ENCODE measurements around the gene IFNLR1. TPM values are rescaled to one million over a fixed set of nuclear protein-coding genes. Genes with fewer than 3 reads are reported as not detected.

The IFNLR1 gene
- total and polyA plus RNA-seq, 12 donors: 1.8 to 11.5 (median 3.9) TPM

- no peaks in the 10 kb centered on the region for H3K36me3 ChIP-seq (replicated peaks in 1 of 2)
- no peak overlapping the region for H3K4me3 ChIP-seq
- DNase-seq: no peak
- no peak for TF ChIP-seq POLR2A (IDR thresholded peaks at IDR 0.05)
- no peak for TF ChIP-seq CTCF (IDR thresholded peaks at IDR 0.05)
- no peak overlapping the region for H3K27ac ChIP-seq
- H3K4me1 ChIP-seq (replicated peaks in 1 of 2): no peaks in the 10 kb centered on the region
- no peaks in the 10 kb centered on the region for H3K27me3 ChIP-seq
- no peaks in the 10 kb centered on the region for H3K9me3 ChIP-seq (replicated peaks in 1 of 3)
- 69 to 88% (median 78%) methylated on average over 6 to 12 of the region's 12 CpGs for WGBS, 4 donors
- intact Hi-C loops (cut with DNase I): loop anchor here in 1 of 2 donors (10.0 kb wide), 1 partner anchor 429 kb away; no protein-coding TSS in a partner anchor
These were observed 19.0 kb upstream of the IFNLR1 start for GRCh38 chr1:24206083-24206464.

- Histone ChIP-seq H3K4me1 (replicated peaks in 1 of 2) (no peaks in the 10 kb centered on the region), H3K27me3 (no peaks in the 10 kb centered on the region), H3K36me3 (replicated peaks in 1 of 2) (no peaks in the 10 kb centered on the region), H3K9me3 (replicated peaks in 1 of 3) (no peaks in the 10 kb centered on the region), H3K4me3 (no peak overlapping the region), H3K27ac (no peak overlapping the region)
- WGBS, 4 donors: 67 to 75% (median 67%) methylated on average over 6 to 8 of the region's 8 CpGs
- intact Hi-C loops (cut with DNase I): loop anchor here in 1 of 2 donors (10.0 kb wide), 1 partner anchor 429 kb away; no protein-coding TSS in a partner anchor
- TF ChIP-seq CTCF (IDR thresholded peaks at IDR 0.05): no peak
- TF ChIP-seq POLR2A (IDR thresholded peaks at IDR 0.05): no peak
- no peak for DNase-seq
These were observed 18.4 kb upstream of the IFNLR1 start for GRCh38 chr1:24205345-24206082.

GRCh38 chr1:24204116-24204515 is 17.0 kb upstream of the IFNLR1 start:
- intact Hi-C loops (cut with DNase I): loop anchor here (5.0 to 10.0 kb wide), 2 partner anchors 428 to 431 kb away; no protein-coding TSS in a partner anchor
- H3K36me3 ChIP-seq (replicated peaks in 1 of 2): no peaks in the 10 kb centered on the region
- H3K27me3 ChIP-seq: no peaks in the 10 kb centered on the region
- no peak overlapping the region for H3K27ac ChIP-seq
- H3K4me1 ChIP-seq (replicated peaks in 1 of 2): no peaks in the 10 kb centered on the region
- WGBS, 4 donors: 88 to 93% (median 91%) methylated on average over 8 of the region's 8 CpGs
- TF ChIP-seq CTCF (IDR thresholded peaks at IDR 0.05) (no peak), POLR2A (IDR thresholded peaks at IDR 0.05) (no peak)
- no peaks in the 10 kb centered on the region for H3K9me3 ChIP-seq (replicated peaks in 1 of 3)
- no peak for DNase-seq
- H3K4me3 ChIP-seq: no peak overlapping the region

GRCh38 chr1:24203404-24203803 is 16.3 kb upstream of the IFNLR1 start:
- no peaks in the 10 kb centered on the region for H3K36me3 ChIP-seq (replicated peaks in 1 of 2)
- WGBS, 4 donors: 78 to 87% (median 81%) methylated on average over 10 of the region's 10 CpGs
- H3K9me3 ChIP-seq (replicated peaks in 1 of 3): no peaks in the 10 kb centered on the region
- no peak for DNase-seq
- no peak overlapping the region for H3K4me3 ChIP-seq
- no peaks in the 10 kb centered on the region for H3K27me3 ChIP-seq
- H3K27ac ChIP-seq: no peak overlapping the region
- no peaks in the 10 kb centered on the region for H3K4me1 ChIP-seq (replicated peaks in 1 of 2)
- intact Hi-C loops (cut with DNase I): loop anchor here (2.0 to 10.0 kb wide), 3 partner anchors 183 to 431 kb away; no protein-coding TSS in a partner anchor
- TF ChIP-seq POLR2A (IDR thresholded peaks at IDR 0.05) (no peak), CTCF (IDR thresholded peaks at IDR 0.05) (no peak)
